ENCODE measurements around the gene ACAP1. TPM values are rescaled to one million over a fixed set of nuclear protein-coding genes. Genes with fewer than 3 reads are reported as not detected.
A peak's percentile ranks its signal among the peaks of the same experiment; 100 is the strongest.

ACAP1 gene
- polyA plus RNA-seq, 1 experiment, result 0.35 TPM

DNA sequence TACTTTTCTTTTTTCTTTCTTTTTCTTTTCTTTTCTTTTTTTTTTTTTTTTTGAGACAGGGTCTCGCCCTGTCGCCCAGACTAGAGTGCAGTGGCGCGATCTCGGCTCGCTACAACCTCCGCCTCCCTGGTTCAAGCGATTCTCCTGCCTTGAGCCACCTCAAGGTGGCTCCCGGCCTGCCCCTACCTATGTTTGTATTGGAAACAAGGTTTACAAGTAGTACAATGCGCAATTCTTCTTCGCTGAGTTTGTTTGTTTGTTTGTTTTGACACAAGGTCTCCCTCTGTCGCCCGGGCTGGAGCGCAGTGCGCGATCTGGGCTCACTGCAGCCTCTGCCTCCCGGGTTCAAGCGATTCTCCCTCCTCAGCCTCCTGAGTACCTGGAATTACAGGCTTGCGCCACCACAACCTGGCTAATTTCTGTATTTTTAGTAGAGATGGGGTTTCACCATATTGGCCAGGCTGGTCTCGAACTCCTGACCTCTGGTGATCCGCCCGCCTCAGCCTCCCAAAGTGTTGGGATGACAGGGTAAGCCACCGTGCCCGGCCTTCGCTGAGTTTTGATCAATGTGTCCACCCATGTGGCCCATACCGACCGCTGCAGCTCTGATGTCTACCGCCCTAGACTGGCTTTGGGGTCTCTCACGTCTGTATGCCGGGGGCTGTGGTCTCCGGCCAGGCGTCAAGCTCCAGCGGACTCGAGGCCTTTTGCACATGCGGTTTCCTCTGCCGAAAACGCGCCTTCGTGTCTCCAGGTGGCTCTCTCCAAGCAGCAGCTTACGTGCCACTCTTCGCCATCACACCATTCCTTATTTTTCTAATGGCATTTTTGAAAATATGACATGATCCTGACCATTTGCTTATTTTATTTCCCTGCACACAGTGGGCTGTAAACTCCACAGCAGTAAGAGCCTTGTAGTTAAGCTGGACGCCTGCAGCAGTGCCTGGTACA, 40.8 kb upstream of the ACAP1 start:
- no peak for DNase-seq (ENCODE audit: low read depth, low spot score)
- H3K9me3 ChIP-seq (ENCODE audit: control insufficient read depth, insufficient read depth, low read length), result peaks cover 4% of the 10 kb centered on the region; the same call in 1 of the 2 replicates
- POLR2A ChIA-PET, result interaction anchor here (0.7 to 1.8 kb wide), 3 partner anchors 52 to 250 kb away, joined by 3 to 8 read pairs (median 4); partner anchors contain the start of genes ACADVL and DLG4
- CTCF ChIA-PET, result interaction anchor here (1.1 to 3.6 kb wide), 10 partner anchors 10 to 294 kb away, joined by 3 to 65 read pairs (median 6); partner anchors contain the start of genes ACADVL, SLC2A4 and SOX15
- H3K27me3 ChIP-seq (ENCODE audit: control insufficient read depth, insufficient read depth, low read length), result peaks cover 36% of the 10 kb centered on the region
- no peak overlapping the region for H3K27ac ChIP-seq (ENCODE audit: low read depth, low read length)
- TF ChIP-seq, protein P1, sequence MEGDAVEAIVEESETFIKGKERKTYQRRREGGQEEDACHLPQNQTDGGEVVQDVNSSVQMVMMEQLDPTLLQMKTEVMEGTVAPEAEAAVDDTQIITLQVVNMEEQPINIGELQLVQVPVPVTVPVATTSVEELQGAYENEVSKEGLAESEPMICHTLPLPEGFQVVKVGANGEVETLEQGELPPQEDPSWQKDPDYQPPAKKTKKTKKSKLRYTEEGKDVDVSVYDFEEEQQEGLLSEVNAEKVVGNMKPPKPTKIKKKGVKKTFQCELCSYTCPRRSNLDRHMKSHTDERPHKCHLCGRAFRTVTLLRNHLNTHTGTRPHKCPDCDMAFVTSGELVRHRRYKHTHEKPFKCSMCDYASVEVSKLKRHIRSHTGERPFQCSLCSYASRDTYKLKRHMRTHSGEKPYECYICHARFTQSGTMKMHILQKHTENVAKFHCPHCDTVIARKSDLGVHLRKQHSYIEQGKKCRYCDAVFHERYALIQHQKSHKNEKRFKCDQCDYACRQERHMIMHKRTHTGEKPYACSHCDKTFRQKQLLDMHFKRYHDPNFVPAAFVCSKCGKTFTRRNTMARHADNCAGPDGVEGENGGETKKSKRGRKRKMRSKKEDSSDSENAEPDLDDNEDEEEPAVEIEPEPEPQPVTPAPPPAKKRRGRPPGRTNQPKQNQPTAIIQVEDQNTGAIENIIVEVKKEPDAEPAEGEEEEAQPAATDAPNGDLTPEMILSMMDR (IDR thresholded peaks at IDR 0.05; ENCODE audit: low read depth, low read length), result no peak
- H3K4me3 ChIP-seq (ENCODE audit: low read depth, low read length), result no peak overlapping the region

DNA sequence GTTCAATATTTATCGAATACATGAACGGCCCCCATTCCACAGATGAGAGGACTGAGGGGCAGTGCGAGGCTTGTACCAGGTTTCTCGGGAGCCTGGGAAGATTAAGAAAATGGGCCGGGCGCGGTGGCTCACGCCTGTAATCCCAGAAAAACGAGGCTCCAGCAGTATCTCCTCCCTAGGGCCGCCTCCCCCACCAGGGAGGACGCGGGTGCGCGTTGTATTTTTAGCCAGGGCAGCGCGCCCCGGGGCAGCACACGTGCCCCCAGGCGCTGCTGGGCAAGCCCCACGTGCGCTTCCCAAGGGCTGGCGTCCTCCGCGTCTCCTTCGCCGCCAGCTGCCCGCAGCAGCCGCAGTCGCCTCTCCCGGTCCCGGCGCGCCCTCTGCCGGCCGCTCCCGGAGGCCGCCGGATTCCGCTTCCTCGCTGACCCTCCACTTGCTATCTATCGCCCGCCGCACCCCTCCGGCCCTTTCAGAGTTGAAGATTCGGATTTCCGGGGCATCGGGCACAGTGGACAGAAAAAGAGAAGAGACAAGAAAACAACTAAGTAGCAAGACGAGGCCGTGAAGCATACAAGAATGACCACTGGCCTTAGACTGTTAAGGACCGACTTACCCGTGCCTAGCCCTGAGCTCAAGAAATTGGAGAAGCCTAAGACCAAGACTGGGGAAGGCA, 40.0 kb upstream of the ACAP1 start:
- Histone ChIP-seq H3K9me3 (ENCODE audit: control insufficient read depth, insufficient read depth, low read length) (peaks cover 4% of the 10 kb centered on the region; the same call in 1 of the 2 replicates), H3K27ac (ENCODE audit: low read depth, low read length) (no peak overlapping the region), H3K4me3 (ENCODE audit: low read depth, low read length) (peak overlapping the region; percentile 27; the same call in 1 of the 2 replicates), H3K27me3 (ENCODE audit: control insufficient read depth, insufficient read depth, low read length) (peaks cover 30% of the 10 kb centered on the region)
- TF ChIP-seq, protein P1 (IDR thresholded peaks at IDR 0.05; ENCODE audit: low read depth, low read length), result peak; percentile 85
- ChIA-PET CTCF (interaction anchor here (0.5 to 3.6 kb wide), 22 partner anchors 8 to 944 kb away, joined by 3 to 65 read pairs (median 4); partner anchors contain the start of genes ACADVL, GPS2, SLC16A11 and SLC2A4), POLR2A (interaction anchor here (0.7 to 1.8 kb wide), 3 partner anchors 53 to 251 kb away, joined by 3 to 8 read pairs (median 4); partner anchors contain the start of genes ACADVL and DLG4)
- DNase-seq (ENCODE audit: low read depth, low spot score), result no peak

DNA sequence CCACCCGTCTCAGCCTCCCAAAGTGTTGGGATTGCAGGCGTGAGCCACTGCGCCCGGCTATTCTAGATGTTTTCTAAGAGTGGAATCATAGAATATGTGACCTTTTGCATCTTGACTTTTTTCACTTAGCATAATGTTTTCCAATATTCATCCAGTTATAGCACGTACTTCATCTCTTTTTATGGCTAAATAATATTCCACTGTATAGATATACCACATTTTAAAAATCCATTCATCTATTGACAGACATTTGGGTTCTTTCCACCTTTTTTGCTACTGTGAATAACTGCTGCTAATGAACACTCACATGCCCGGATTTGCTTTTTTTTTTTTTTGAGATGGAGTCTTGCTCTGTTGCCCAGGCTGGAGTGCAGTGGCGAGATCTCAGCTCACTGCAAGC, 32.1 kb upstream of the ACAP1 start:
- TF ChIP-seq, protein P1 (IDR thresholded peaks at IDR 0.05; ENCODE audit: low read depth, low read length), result no peak
- no peak overlapping the region for H3K4me3 ChIP-seq (ENCODE audit: low read depth, low read length)
- CTCF ChIA-PET, result interaction anchor here (2.6 kb wide), 1 partner anchor 8 kb away, joined by 20 read pairs; no protein-coding TSS in a partner anchor
- no peak for DNase-seq (ENCODE audit: low read depth, low spot score)
- peaks cover 2% of the 10 kb centered on the region for H3K27me3 ChIP-seq (ENCODE audit: control insufficient read depth, insufficient read depth, low read length)
- H3K9me3 ChIP-seq (ENCODE audit: control insufficient read depth, insufficient read depth, low read length), result peaks cover 4% of the 10 kb centered on the region; the same call in 1 of the 2 replicates
- POLR2A ChIA-PET, result no interaction called here
- no peak overlapping the region for H3K27ac ChIP-seq (ENCODE audit: low read depth, low read length)

DNA sequence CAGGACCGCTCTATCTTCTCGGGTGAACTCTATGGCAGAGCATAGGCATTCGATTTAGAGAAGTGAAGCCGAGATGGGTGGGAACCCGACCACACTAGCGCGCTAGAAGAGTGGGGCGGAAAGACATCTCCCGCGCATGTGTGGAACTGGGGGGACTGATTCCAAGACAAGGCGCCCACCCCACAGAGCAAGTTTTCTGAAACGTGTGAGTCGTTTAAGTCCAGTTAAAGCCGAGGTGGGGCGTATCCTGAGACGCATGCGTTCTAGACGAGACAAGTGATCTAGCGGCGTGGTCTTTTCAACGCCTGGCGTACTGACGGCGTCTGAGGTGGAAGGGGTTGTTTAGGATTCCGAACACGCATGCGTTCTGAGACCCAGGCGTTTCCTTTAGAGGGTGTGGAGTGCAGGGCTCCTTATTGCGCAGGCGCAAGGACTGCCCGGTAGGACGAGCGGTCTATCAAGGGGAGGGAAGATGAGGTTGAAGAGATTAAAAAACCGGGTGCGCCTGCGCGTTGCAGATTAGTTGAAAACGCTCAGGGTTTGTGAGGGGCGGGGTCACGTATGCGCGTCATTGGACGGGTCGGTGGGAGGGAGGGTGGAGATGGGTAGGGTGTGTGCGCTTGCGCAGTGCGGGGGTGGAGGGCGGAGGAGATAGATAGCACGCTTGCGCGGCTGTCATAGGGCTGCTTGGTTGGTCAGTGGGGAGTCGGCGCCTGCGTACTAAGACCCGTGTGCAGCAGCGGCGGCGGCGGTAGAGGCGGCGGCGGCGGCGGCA, 29.2 kb upstream of the ACAP1 start, which contains the start of gene EIF5A:
EIF5A (plus strand) TSS at position 718 of the 775 bp plus-strand sequence. CDS start 2,008 bp downstream, outside the sequence.
- Histone ChIP-seq H3K9me3 (ENCODE audit: control insufficient read depth, insufficient read depth, low read length) (peaks cover 4% of the 10 kb centered on the region; the same call in 1 of the 2 replicates), H3K27me3 (ENCODE audit: control insufficient read depth, insufficient read depth, low read length) (no peaks in the 10 kb centered on the region), H3K27ac (ENCODE audit: low read depth, low read length) (peak within 1 kb of the TSS; percentile 87), H3K4me3 (ENCODE audit: low read depth, low read length) (peak within 1 kb of the TSS; percentile 87)
- peak; percentile 100 for DNase-seq (ENCODE audit: low read depth, low spot score)
- CTCF ChIA-PET, result no interaction called here
- POLR2A ChIA-PET, result no interaction called here
- TF ChIP-seq, protein P1 (IDR thresholded peaks at IDR 0.05; ENCODE audit: low read depth, low read length), result no peak

Data from AG04450 (cell line).